CD4-positive, CD25-positive, alpha-beta regulatory T cell (primary cell): ENCODE results near the gene BCAT1. TPM values are rescaled to one million over a fixed set of nuclear protein-coding genes. Genes with fewer than 3 reads are reported as not detected.

Experiments
- ATAC-seq, 2 donors: fragments of 150-1000 bp; cut with Tn5 transposase; one replicate each; pipeline ENCODE4 v1.10.0; 2021; ENCODE audit warnings: low read depth in 2 of 2, moderate number of reproducible peaks in 2 of 2, moderate library complexity in 1 of 2
- DNase-seq, 3 donors: peaks; one replicate each; pipeline versions ENCODE4 v3.0.0 to v3.0.0-alpha.2; 2012 to 2022; ENCODE audit warnings: mixed read lengths in 1 of 3
- H3K27ac ChIP-seq: one replicate; pipeline ENCODE4 v1.7.0; 2013; ENCODE audit warnings: mild to moderate bottlenecking, low read length; ENCODE audit not compliant: insufficient read depth, poor library complexity, severe bottlenecking
- H3K27me3 ChIP-seq: one replicate; pipeline ENCODE4 v1.7.0; 2013; ENCODE audit warnings: low read length; ENCODE audit not compliant: control insufficient read depth, insufficient read depth
- H3K36me3 ChIP-seq: one replicate; pipeline ENCODE4 v1.7.0; 2013; ENCODE audit warnings: mild to moderate bottlenecking, low read length, moderate library complexity; ENCODE audit not compliant: control insufficient read depth, insufficient read depth
- H3K4me1 ChIP-seq: 2 replicates; pipeline ENCODE4 v1.7.0; 2013; ENCODE audit warnings: mild to moderate bottlenecking, low read length; ENCODE audit not compliant: insufficient read depth, control insufficient read depth, poor library complexity, severe bottlenecking
- H3K4me3 ChIP-seq: one replicate; pipeline ENCODE4 v1.7.0; 2013; ENCODE audit warnings: low read depth, mild to moderate bottlenecking, low read length, moderate library complexity
- H3K9me3 ChIP-seq, 2 experiments: 1 replicate in 1 of 2; 2 replicates in 1 of 2; pipeline ENCODE4 v1.7.0; 2013; ENCODE audit warnings: low read length in 2 of 2, mild to moderate bottlenecking in 1 of 2, moderate library complexity in 1 of 2; ENCODE audit not compliant: control insufficient read depth in 2 of 2
- H3K27ac Mint-ChIP-seq, 3 donors: one replicate each; pipeline ENCODE4 v1.8.0; 2020 to 2022; ENCODE audit warnings: mild to moderate bottlenecking in 3 of 3, mixed read lengths in 3 of 3, moderate library complexity in 2 of 3
- H3K27me3 Mint-ChIP-seq: one replicate; pipeline ENCODE4 v1.8.0; 2022; ENCODE audit warnings: mild to moderate bottlenecking, mixed read lengths
- H3K36me3 Mint-ChIP-seq: one replicate; pipeline ENCODE4 v1.8.0; 2020; ENCODE audit warnings: mixed read lengths
- H3K4me1 Mint-ChIP-seq, 4 donors: one replicate each; pipeline ENCODE4 v1.8.0; 2020 to 2022; ENCODE audit warnings: mixed read lengths in 4 of 4, mild to moderate bottlenecking in 1 of 4
- H3K4me3 Mint-ChIP-seq, 4 donors: one replicate each; pipeline ENCODE4 v1.8.0; 2020 to 2022; ENCODE audit warnings: mild to moderate bottlenecking in 4 of 4, mixed read lengths in 4 of 4, moderate library complexity in 3 of 4
- H3K9me3 Mint-ChIP-seq, 7 donors: one replicate each; pipeline ENCODE4 v1.8.0; 2020 to 2022; ENCODE audit warnings: mixed read lengths in 7 of 7, mild to moderate bottlenecking in 3 of 7, moderate library complexity in 2 of 7
- polyA plus RNA-seq, 4 donors: library from polyadenylated mRNA; unstranded; fragments of 300-500 nt; fragmentation: Illumina TruSeq; gene quantifications; one replicate each; pipeline ENCODE4 v1.2.3, GENCODE V29; 2021
- total RNA-seq: library from RNA; stranded (reverse); gene quantifications from one replicate; pipeline ENCODE4 v1.2.3, GENCODE V29; 2022

BCAT1 gene
- total and polyA plus RNA-seq, 5 donors from 2014 or later = 0.07 to 3.0 (median 0.75) TPM

- peak in 2 of 3 donors; percentile 68 to 73 for DNase-seq
- H3K4me3 Mint-ChIP-seq = no peak overlapping the region
- H3K27me3 Mint-ChIP-seq = peaks cover 10% of the 10 kb centered on the region
Measured at GRCh38 chr12:24991209-24992049, 42.5 kb upstream of the BCAT1 start.

GRCh38 chr12:24989216-24989615 lies 40.3 kb upstream of the BCAT1 start:
- peaks cover 0 to 5% (median 0%) of the 10 kb centered on the region in 4 donors for H3K4me1 Mint-ChIP-seq
- no peak overlapping the region for H3K4me3 Mint-ChIP-seq
- Histone ChIP-seq H3K27me3 (no peaks in the 10 kb centered on the region), H3K27ac (no peak overlapping the region), H3K9me3 (no peaks in the 10 kb centered on the region), H3K4me1 (no peaks in the 10 kb centered on the region), H3K4me3 (no peak overlapping the region), H3K36me3 (no peaks in the 10 kb centered on the region)
- no peaks in the 10 kb centered on the region for H3K36me3 Mint-ChIP-seq
- DNase-seq (no peak), ATAC-seq (no peak)
- H3K9me3 Mint-ChIP-seq = peaks cover 0 to 7% (median 1%) of the 10 kb centered on the region in 7 donors
- H3K27me3 Mint-ChIP-seq = peaks cover 15% of the 10 kb centered on the region
- H3K27ac Mint-ChIP-seq = peak overlapping the region in 1 of 3 donors; percentile 28

More at GRCh38 chr12:24991209-24992049, 42.5 kb upstream of the BCAT1 start:
- Mint-ChIP-seq H3K36me3 (no peaks in the 10 kb centered on the region), H3K27ac (no peak overlapping the region), H3K4me1 (peaks cover 0 to 5% (median 0%) of the 10 kb centered on the region in 4 donors), H3K9me3 (peaks cover 0 to 7% (median 0%) of the 10 kb centered on the region in 7 donors)
- Histone ChIP-seq H3K27ac (no peak overlapping the region), H3K9me3 (no peaks in the 10 kb centered on the region), H3K4me1 (no peaks in the 10 kb centered on the region), H3K4me3 (no peak overlapping the region), H3K36me3 (no peaks in the 10 kb centered on the region), H3K27me3 (no peaks in the 10 kb centered on the region)
- peak; percentile 86 to 88 for ATAC-seq

- no peak overlapping the region for H3K27ac ChIP-seq
- peaks cover 2% of the 10 kb centered on the region for H3K27me3 ChIP-seq
- no peak overlapping the region for H3K4me3 Mint-ChIP-seq
- H3K4me3 ChIP-seq = no peak overlapping the region
- H3K4me1 Mint-ChIP-seq = no peaks in the 10 kb centered on the region
- H3K9me3 ChIP-seq = peaks cover 0 to 6% of the 10 kb centered on the region in 2 experiments
- no peaks in the 10 kb centered on the region for H3K36me3 ChIP-seq
- H3K4me1 ChIP-seq = no peaks in the 10 kb centered on the region
- H3K27me3 Mint-ChIP-seq = peaks cover 15% of the 10 kb centered on the region
- H3K27ac Mint-ChIP-seq = no peak overlapping the region
- ATAC-seq (no peak), DNase-seq (no peak)
- peaks cover 0 to 17% (median 3%) of the 10 kb centered on the region in 7 donors for H3K9me3 Mint-ChIP-seq
- H3K36me3 Mint-ChIP-seq = no peaks in the 10 kb centered on the region
Measured at GRCh38 chr12:24982250-24982649, 33.3 kb upstream of the BCAT1 start.

- Mint-ChIP-seq H3K4me3 (no peak overlapping the region), H3K27ac (no peak overlapping the region), H3K4me1 (peaks cover 0 to 2% (median 0%) of the 10 kb centered on the region in 4 donors), H3K36me3 (no peaks in the 10 kb centered on the region), H3K27me3 (peaks cover 11% of the 10 kb centered on the region), H3K9me3 (peaks cover 0 to 17% (median 3%) of the 10 kb centered on the region in 7 donors)
- no peak overlapping the region for H3K4me3 ChIP-seq
- H3K9me3 ChIP-seq = peaks cover 0 to 6% of the 10 kb centered on the region in 2 experiments
- no peaks in the 10 kb centered on the region for H3K4me1 ChIP-seq
- no peak overlapping the region for H3K27ac ChIP-seq
- H3K36me3 ChIP-seq = no peaks in the 10 kb centered on the region
- DNase-seq (no peak), ATAC-seq (no peak)
- H3K27me3 ChIP-seq = peaks cover 2% of the 10 kb centered on the region
Measured at GRCh38 chr12:24979976-24980730, 31.3 kb upstream of the BCAT1 start.

- peaks cover 0 to 13% (median 0%) of the 10 kb centered on the region in 7 donors for H3K9me3 Mint-ChIP-seq
- Histone ChIP-seq H3K36me3 (no peaks in the 10 kb centered on the region), H3K4me1 (no peaks in the 10 kb centered on the region), H3K27me3 (peaks cover 2% of the 10 kb centered on the region), H3K4me3 (no peak overlapping the region), H3K27ac (no peak overlapping the region), H3K9me3 (peaks cover 0 to 6% of the 10 kb centered on the region in 2 experiments)
- no peak overlapping the region for H3K4me3 Mint-ChIP-seq
- no peaks in the 10 kb centered on the region for H3K36me3 Mint-ChIP-seq
- peaks cover 7% of the 10 kb centered on the region for H3K27me3 Mint-ChIP-seq
- no peak overlapping the region for H3K27ac Mint-ChIP-seq
- DNase-seq (no peak), ATAC-seq (no peak)
- peaks cover 0 to 2% (median 0%) of the 10 kb centered on the region in 4 donors for H3K4me1 Mint-ChIP-seq
Measured at GRCh38 chr12:24979329-24979728, 30.4 kb upstream of the BCAT1 start.

GRCh38 chr12:24977711-24978110 lies 28.8 kb upstream of the BCAT1 start:
- Histone ChIP-seq H3K4me1 (no peaks in the 10 kb centered on the region), H3K4me3 (no peak overlapping the region), H3K36me3 (no peaks in the 10 kb centered on the region), H3K27ac (no peak overlapping the region), H3K9me3 (peaks cover 0 to 2% of the 10 kb centered on the region in 2 experiments), H3K27me3 (no peaks in the 10 kb centered on the region)
- DNase-seq = no peak
- no peak for ATAC-seq
- no peaks in the 10 kb centered on the region for H3K36me3 Mint-ChIP-seq
- peaks cover 0 to 7% (median 0%) of the 10 kb centered on the region in 7 donors for H3K9me3 Mint-ChIP-seq
- H3K4me3 Mint-ChIP-seq = no peak overlapping the region
- peaks cover 7% of the 10 kb centered on the region for H3K27me3 Mint-ChIP-seq
- H3K4me1 Mint-ChIP-seq = peaks cover 0 to 2% (median 0%) of the 10 kb centered on the region in 4 donors
- H3K27ac Mint-ChIP-seq = no peak overlapping the region

GRCh38 chr12:24977060-24977459 lies 28.2 kb upstream of the BCAT1 start:
- H3K4me1 Mint-ChIP-seq = peaks cover 0 to 2% (median 0%) of the 10 kb centered on the region in 4 donors
- DNase-seq (no peak), ATAC-seq (no peak)
- Histone ChIP-seq H3K27ac (no peak overlapping the region), H3K9me3 (no peaks in the 10 kb centered on the region), H3K4me1 (no peaks in the 10 kb centered on the region), H3K27me3 (no peaks in the 10 kb centered on the region), H3K36me3 (no peaks in the 10 kb centered on the region), H3K4me3 (no peak overlapping the region)
- H3K27me3 Mint-ChIP-seq = peaks cover 7% of the 10 kb centered on the region
- peaks cover 0 to 2% (median 0%) of the 10 kb centered on the region in 7 donors for H3K9me3 Mint-ChIP-seq
- no peak overlapping the region for H3K4me3 Mint-ChIP-seq
- no peak overlapping the region for H3K27ac Mint-ChIP-seq
- H3K36me3 Mint-ChIP-seq = no peaks in the 10 kb centered on the region
